A549 (cell line): ENCODE measurements around the gene SRSF12.

Source experiments
- KDM1A ChIP-seq: fragments of 200-600 bp; sonication (generic); IDR thresholded peaks from 2 replicates; pipeline ENCODE4 v1.6.1; 2016; ENCODE audit warnings: low read depth, mild to moderate bottlenecking
- PHF8 ChIP-seq: fragments of 200-600 bp; sonication (generic); IDR thresholded peaks from 2 replicates; pipeline ENCODE4 v1.6.1; 2016; ENCODE audit warnings: low read depth, mild to moderate bottlenecking, antibody characterized with exemption, moderate library complexity, borderline replicate concordance
- TF ChIP-seq, protein P1 (sequence below): fragments of >200 bp; sonication (Bioruptor Twin); formaldehyde crosslinking; IDR thresholded peaks from 3 replicates; pipeline ENCODE4 v1.5.1; 2016

DNA sequence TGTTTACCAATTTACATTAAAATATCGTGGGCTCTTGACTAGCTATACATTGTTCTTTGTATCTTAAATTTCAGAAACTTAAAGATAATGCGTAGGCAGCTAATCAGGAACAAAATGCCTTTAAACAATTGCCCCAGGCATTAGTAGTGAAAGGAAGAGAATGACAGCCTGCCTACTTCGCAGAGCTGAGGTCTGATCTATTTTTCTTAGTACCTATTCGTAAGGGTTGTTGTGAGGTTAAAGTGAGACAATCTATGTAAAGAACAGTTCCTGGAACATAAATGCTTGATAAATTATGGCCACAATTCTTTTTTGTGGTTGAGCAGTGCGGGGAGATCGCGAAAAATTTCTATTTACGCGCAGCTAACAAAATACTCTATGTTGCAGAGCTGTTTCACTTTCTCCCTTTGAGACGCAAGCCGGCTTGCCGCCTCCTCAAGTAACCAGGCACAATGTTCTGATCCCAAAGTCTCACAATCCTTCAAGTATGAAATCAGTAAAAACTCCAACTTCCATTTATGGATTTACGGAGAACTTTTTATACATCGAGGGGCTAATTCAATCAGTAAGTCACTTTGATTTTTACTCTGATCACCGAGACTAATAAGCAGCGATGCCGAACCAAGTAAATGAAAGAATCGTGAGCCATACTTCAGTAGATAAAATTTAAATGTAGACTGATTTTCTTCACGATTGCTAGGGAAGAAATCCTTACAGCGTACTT lies 38.2 kb downstream of the SRSF12 start:
- TF ChIP-seq KDM1A, result no peak
- no peak for TF ChIP-seq PHF8
- TF ChIP-seq, protein P1, sequence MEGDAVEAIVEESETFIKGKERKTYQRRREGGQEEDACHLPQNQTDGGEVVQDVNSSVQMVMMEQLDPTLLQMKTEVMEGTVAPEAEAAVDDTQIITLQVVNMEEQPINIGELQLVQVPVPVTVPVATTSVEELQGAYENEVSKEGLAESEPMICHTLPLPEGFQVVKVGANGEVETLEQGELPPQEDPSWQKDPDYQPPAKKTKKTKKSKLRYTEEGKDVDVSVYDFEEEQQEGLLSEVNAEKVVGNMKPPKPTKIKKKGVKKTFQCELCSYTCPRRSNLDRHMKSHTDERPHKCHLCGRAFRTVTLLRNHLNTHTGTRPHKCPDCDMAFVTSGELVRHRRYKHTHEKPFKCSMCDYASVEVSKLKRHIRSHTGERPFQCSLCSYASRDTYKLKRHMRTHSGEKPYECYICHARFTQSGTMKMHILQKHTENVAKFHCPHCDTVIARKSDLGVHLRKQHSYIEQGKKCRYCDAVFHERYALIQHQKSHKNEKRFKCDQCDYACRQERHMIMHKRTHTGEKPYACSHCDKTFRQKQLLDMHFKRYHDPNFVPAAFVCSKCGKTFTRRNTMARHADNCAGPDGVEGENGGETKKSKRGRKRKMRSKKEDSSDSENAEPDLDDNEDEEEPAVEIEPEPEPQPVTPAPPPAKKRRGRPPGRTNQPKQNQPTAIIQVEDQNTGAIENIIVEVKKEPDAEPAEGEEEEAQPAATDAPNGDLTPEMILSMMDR, result no peak
